ENCODE measurements around the gene LEFTY2. TPM values are rescaled to one million over a fixed set of nuclear protein-coding genes. Genes with fewer than 3 reads are reported as not detected.
"Not testable (repeated sequence)": the region's sequence is repeated elsewhere in the genome, so short reads cannot be mapped to it uniquely, and the experiment has no call there.

The LEFTY2 gene
- polyA plus RNA-seq, 2 of the 4 experiments (the other 2 are of a cell fraction) = not detected

GRCh38 chr1:225970592-225971157, 29.7 kb upstream of the LEFTY2 start:
- TF ChIP-seq MAFK (IDR thresholded peaks at IDR 0.05; ENCODE audit: partially characterized antibody) = peak; percentile 31
- ATAC-seq; H3K27ac ChIP-seq; DNase-seq (ENCODE audit: low read depth in 1 of 2, low spot score in 1 of 2); POLR2A ChIA-PET; FAIRE-seq; H3K4me2 ChIP-seq; H3K4me1 ChIP-seq; H3K9me3 ChIP-seq; H3K4me3 ChIP-seq: not testable (repeated sequence)
- WGBS (ENCODE audit: missing lambda C conversion rate) = 88% methylated on average over 16 of the region's 16 CpGs
- CTCF ChIA-PET = interaction anchor here (1.0 to 15.8 kb wide), 5 partner anchors 9 to 492 kb away, joined by 3 to 227 read pairs (median 18); no protein-coding TSS in a partner anchor

DNA sequence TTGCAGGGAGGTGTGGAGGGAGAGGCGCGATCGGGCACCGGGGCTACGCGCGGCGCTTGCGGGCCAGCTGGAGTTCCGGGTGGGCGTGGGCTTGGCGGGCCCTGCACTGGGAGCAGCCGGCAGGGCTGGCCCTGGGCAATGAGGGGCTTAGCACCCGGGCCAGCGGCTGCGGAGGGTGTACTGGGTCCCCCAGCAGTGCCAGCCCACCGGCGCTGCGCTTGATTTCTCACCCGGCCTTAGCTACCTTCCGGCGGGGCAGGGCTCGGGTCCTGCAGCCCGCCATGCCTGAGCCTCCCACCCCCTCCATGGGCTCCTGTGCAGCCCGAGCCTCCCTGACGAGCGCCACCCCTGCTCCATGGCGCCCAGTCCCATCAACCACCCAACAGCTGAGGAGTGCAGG, 28.7 kb upstream of the LEFTY2 start:
- POLR2A ChIA-PET = not testable (repeated sequence)

GRCh38 chr1:225965231-225965630, 24.2 kb upstream of the LEFTY2 start:
- no peaks in the 10 kb centered on the region for H3K9me3 ChIP-seq
- 77% methylated on average over 5 of the region's 5 CpGs for WGBS (ENCODE audit: missing lambda C conversion rate)
- POLR2A ChIA-PET = no interaction called here
- no peak for FAIRE-seq
- H3K4me2 ChIP-seq = no peak overlapping the region
- DNase-seq (ENCODE audit: low read depth in 1 of 2, low spot score in 1 of 2) = no peak
- no peak overlapping the region for H3K27ac ChIP-seq
- no peak for TF ChIP-seq RFX5 (IDR thresholded peaks at IDR 0.05)
- TF ChIP-seq REST (IDR thresholded peaks at IDR 0.05) = no peak
- no peak for TF ChIP-seq ZSCAN20 (CRISPR knock-in tag; IDR thresholded peaks at IDR 0.05)
- no peaks in the 10 kb centered on the region for H3K4me1 ChIP-seq
- CTCF ChIA-PET = no interaction called here
- no peak overlapping the region for H3K4me3 ChIP-seq
- ATAC-seq = no peak

More for the DNA sequence above, 28.7 kb upstream of the LEFTY2 start:
- not testable (repeated sequence) for ATAC-seq; H3K27ac ChIP-seq; H3K4me1 ChIP-seq; H3K9me3 ChIP-seq; FAIRE-seq; H3K4me3 ChIP-seq; DNase-seq (ENCODE audit: low read depth in 1 of 2, low spot score in 1 of 2); H3K4me2 ChIP-seq
- WGBS (ENCODE audit: missing lambda C conversion rate) = 100% methylated on average over 8 of the region's 28 CpGs
- CTCF ChIA-PET = interaction anchor here (1.7 to 15.8 kb wide), 4 partner anchors 8 to 491 kb away, joined by 4 to 227 read pairs (median 46); no protein-coding TSS in a partner anchor

- H3K4me2 ChIP-seq = no peak overlapping the region
- DNase-seq (ENCODE audit: low read depth in 1 of 2, low spot score in 1 of 2) = no peak
- no peak overlapping the region for H3K4me3 ChIP-seq
- ChIA-PET POLR2A (no interaction called here), CTCF (interaction anchor here (0.6 to 4.5 kb wide), 10 partner anchors 11 to 645 kb away, joined by 3 to 26 read pairs (median 7); no protein-coding TSS in a partner anchor)
- no peak for FAIRE-seq
- no peak for ATAC-seq
- no peaks in the 10 kb centered on the region for H3K4me1 ChIP-seq
- H3K27ac ChIP-seq = no peak overlapping the region
- TF ChIP-seq CEBPB (IDR thresholded peaks at IDR 0.05) (no peak), ZSCAN20 (CRISPR knock-in tag; IDR thresholded peaks at IDR 0.05) (no peak), ATOH8 (CRISPR knock-in tag; IDR thresholded peaks at IDR 0.05; ENCODE audit: low read depth) (no peak), GATA3 (IDR thresholded peaks at IDR 0.05; ENCODE audit: borderline replicate concordance) (no peak), POLR2A (IDR thresholded peaks at IDR 0.05; ENCODE audit: low read length) (no peak), EP300 (IDR thresholded peaks at IDR 0.05) (no peak), RNF2 (IDR thresholded peaks at IDR 0.05; ENCODE audit: borderline replicate concordance, low read depth) (no peak)
- H3K9me3 ChIP-seq = no peaks in the 10 kb centered on the region
- 78% methylated on average over 15 of the region's 15 CpGs for WGBS (ENCODE audit: missing lambda C conversion rate)
Measured at GRCh38 chr1:225963735-225964530, 22.9 kb upstream of the LEFTY2 start.

Data from A549 (cell line).